Thymus (tissue), 11 donors: ENCODE measurements around the gene PGBD5. TPM values are rescaled to one million over a fixed set of nuclear protein-coding genes. Genes with fewer than 3 reads are reported as not detected.

ENCODE experiments used
- DNase-seq, 9 donors: peaks; one replicate each; pipeline ENCODE4 v3.0.0-alpha.2; 2013; ENCODE audit warnings: low spot score in 9 of 9, low read depth in 6 of 9, missing footprints in 1 of 9
- H3K27ac ChIP-seq, 2 donors: one replicate each; pipeline ENCODE4 v1.5.1; 2013; ENCODE audit warnings: control low read depth in 1 of 2, low read depth in 1 of 2, low read length in 1 of 2, mild to moderate bottlenecking in 1 of 2, moderate library complexity in 1 of 2
- H3K27me3 ChIP-seq, 2 donors: one replicate each; pipeline ENCODE4 v1.5.1; 2013; ENCODE audit warnings: low read length in 1 of 2; ENCODE audit not compliant: control insufficient read depth in 2 of 2, insufficient read depth in 1 of 2
- H3K36me3 ChIP-seq, 2 donors: one replicate each; pipeline ENCODE4 v1.5.1; 2013; ENCODE audit warnings: low read length in 1 of 2, mild to moderate bottlenecking in 1 of 2, moderate library complexity in 1 of 2; ENCODE audit not compliant: control insufficient read depth in 2 of 2, insufficient read depth in 2 of 2
- H3K4me1 ChIP-seq, 2 donors: one replicate each; pipeline ENCODE4 v1.5.1; 2013; ENCODE audit warnings: low read length in 2 of 2; ENCODE audit not compliant: control insufficient read depth in 2 of 2, insufficient read depth in 2 of 2
- H3K4me3 ChIP-seq, 2 donors: one replicate each; pipeline ENCODE4 v1.5.1; 2013; ENCODE audit warnings: low read length in 2 of 2, control low read depth in 1 of 2, mild to moderate bottlenecking in 1 of 2
- H3K9me3 ChIP-seq, 2 donors: one replicate each; pipeline ENCODE4 v1.5.1; 2013; ENCODE audit warnings: low read length in 1 of 2, mild to moderate bottlenecking in 1 of 2; ENCODE audit not compliant: control insufficient read depth in 2 of 2, insufficient read depth in 1 of 2
- WGBS: extraction: QIAGEN DNeasy Blood & Tissue Kit; methylation state at CpG from one replicate; pipeline ENCODE4 v1.1.7; 2013; 5-methylcytosine and 5-hydroxymethylcytosine counted together
- polyA plus RNA-seq: library from polyadenylated mRNA; stranded (reverse); fragments of 200-250 nt; gene quantifications from one replicate; pipeline ENCODE4 v1.2.3, GENCODE V29; 2013
- total RNA-seq: library from RNA; stranded (reverse); fragments of 120-200 nt; gene quantifications from one replicate; pipeline ENCODE4 v1.2.4, GENCODE V29; 2013
- donor health status: healthy.

Gene PGBD5
- total and polyA plus RNA-seq, 2 donors: 2.1 to 4.4 TPM

GRCh38 chr1:230355128-230355527, 71.0 kb downstream of the PGBD5 start:
- Histone ChIP-seq H3K36me3 (no peaks in the 10 kb centered on the region), H3K4me3 (no peak overlapping the region), H3K27me3 (peaks cover 0 to 3% of the 10 kb centered on the region in 2 donors), H3K9me3 (no peaks in the 10 kb centered on the region), H3K4me1 (no peaks in the 10 kb centered on the region), H3K27ac (no peak overlapping the region)
- no peak for DNase-seq
- 95% methylated on average over 4 of the region's 4 CpGs for WGBS

- WGBS: 83% methylated on average over 4 of the region's 4 CpGs
- Histone ChIP-seq H3K4me1 (no peaks in the 10 kb centered on the region), H3K27me3 (peaks cover 0 to 3% of the 10 kb centered on the region in 2 donors), H3K9me3 (no peaks in the 10 kb centered on the region), H3K27ac (no peak overlapping the region), H3K4me3 (no peak overlapping the region), H3K36me3 (no peaks in the 10 kb centered on the region)
- DNase-seq: no peak
These were observed 72.1 kb downstream of the PGBD5 start for GRCh38 chr1:230354005-230354404.

DNA sequence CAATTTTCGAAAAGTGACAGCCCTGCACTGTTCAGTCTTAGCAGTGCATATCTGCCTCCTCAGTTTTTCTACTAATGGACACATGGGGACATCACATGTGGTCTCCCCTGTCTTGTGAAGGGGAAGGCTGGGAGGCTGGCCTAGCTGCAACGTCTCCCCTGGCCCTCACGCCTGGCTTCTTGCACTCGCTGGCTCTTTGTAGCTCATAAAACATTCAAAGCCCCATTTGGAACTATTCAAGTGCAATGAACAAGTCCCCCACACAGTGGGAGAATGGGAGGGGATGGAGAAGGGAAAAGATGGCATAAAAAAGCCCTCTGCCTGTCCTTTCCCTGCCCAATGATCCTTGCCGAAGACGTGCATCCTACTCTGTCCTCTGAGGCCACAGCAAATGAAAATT, 73.6 kb downstream of the PGBD5 start:
- Histone ChIP-seq H3K27ac (no peak overlapping the region), H3K4me3 (no peak overlapping the region), H3K36me3 (no peaks in the 10 kb centered on the region), H3K27me3 (peaks cover 0 to 3% of the 10 kb centered on the region in 2 donors), H3K4me1 (no peaks in the 10 kb centered on the region), H3K9me3 (no peaks in the 10 kb centered on the region)
- 93% methylated on average over 6 of the region's 6 CpGs for WGBS
- DNase-seq: no peak

DNA sequence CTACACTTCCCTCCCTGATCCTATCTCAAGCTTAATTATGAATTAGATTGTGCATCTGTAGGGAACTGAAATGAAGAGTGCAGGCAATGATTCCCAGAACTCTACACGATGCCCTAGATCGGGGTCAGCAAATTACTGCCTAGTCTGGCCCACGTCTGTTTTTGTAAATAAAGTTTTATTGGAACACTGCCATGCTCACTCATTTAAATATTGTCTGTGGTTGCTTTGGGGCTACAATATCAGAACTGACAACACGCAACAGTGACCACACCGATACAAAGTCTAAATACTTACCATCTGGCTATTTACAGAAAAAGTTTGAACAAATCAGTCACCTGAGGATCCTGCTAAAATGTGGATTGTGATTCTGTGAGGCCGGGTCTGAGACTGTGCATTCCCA, 74.1 kb downstream of the PGBD5 start:
- Histone ChIP-seq H3K27me3 (peaks cover 0 to 3% of the 10 kb centered on the region in 2 donors), H3K36me3 (no peaks in the 10 kb centered on the region), H3K4me1 (no peaks in the 10 kb centered on the region), H3K27ac (no peak overlapping the region), H3K9me3 (no peaks in the 10 kb centered on the region), H3K4me3 (no peak overlapping the region)
- 80% methylated on average over 6 of the region's 6 CpGs for WGBS
- no peak for DNase-seq

DNA sequence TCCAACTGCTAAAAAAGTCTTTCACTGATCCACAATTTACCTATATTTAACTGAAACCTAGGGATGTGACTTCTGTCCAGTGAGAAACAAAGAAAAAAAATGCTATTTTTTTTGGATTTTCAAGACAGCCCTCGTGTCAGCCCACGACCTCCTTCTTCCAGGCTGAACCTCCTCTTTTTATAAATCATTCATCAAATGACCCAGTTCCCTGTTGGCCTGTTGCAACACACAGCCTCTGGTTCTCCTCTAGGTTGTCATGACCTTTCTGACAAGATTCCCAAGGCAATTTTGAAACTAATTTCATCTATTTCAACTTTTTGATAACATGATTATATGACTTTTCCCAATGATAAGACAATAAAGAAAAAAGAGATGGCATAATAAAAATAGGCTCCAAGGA, 74.6 kb downstream of the PGBD5 start:
- no peaks in the 10 kb centered on the region for H3K9me3 ChIP-seq
- no peaks in the 10 kb centered on the region for H3K36me3 ChIP-seq
- H3K27ac ChIP-seq: no peak overlapping the region
- WGBS: 47% methylated on average over 2 of the region's 2 CpGs
- no peaks in the 10 kb centered on the region for H3K4me1 ChIP-seq
- peaks cover 0 to 3% of the 10 kb centered on the region in 2 donors for H3K27me3 ChIP-seq
- no peak overlapping the region for H3K4me3 ChIP-seq
- no peak for DNase-seq

DNA sequence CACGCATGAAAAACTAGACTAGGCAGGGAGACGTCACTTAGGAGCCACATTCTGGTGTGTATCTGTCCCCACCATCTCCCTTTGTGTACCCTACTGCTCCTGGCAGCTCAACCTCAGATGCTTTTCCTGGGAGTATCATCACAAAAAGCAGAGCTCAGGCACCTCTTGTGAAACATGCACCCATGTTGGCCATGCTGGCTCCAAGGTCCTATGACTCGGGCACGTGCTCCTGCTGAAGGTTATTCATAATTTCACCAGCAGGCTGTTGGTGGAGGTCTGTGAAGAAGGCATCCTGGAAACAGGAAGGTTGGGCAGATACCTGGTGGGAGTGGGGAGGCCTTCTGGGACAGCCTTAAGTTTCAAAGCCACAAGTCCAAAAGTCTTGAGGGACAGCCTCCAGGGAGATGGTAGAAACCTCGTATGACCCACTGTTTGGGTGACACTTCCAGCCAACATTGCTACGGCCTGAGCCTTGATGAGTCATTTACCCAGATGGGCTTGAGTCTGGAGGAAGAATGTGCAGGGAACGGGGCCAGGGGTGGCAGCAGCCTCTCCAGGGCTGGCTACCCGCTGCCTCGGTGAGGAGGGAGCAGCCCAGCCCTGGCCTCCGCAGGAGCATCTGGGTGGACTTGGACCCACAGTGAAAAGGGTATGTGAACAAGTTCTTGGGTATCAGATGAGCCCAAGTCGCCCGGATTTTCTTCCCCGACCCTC, 75.8 kb downstream of the PGBD5 start:
- H3K27ac ChIP-seq: no peak overlapping the region
- H3K27me3 ChIP-seq: peaks cover 0 to 2% of the 10 kb centered on the region in 2 donors
- WGBS: 96% methylated on average over 13 of the region's 13 CpGs
- H3K36me3 ChIP-seq: no peaks in the 10 kb centered on the region
- no peak overlapping the region for H3K4me3 ChIP-seq
- no peak for DNase-seq
- no peaks in the 10 kb centered on the region for H3K4me1 ChIP-seq
- H3K9me3 ChIP-seq: no peaks in the 10 kb centered on the region

DNA sequence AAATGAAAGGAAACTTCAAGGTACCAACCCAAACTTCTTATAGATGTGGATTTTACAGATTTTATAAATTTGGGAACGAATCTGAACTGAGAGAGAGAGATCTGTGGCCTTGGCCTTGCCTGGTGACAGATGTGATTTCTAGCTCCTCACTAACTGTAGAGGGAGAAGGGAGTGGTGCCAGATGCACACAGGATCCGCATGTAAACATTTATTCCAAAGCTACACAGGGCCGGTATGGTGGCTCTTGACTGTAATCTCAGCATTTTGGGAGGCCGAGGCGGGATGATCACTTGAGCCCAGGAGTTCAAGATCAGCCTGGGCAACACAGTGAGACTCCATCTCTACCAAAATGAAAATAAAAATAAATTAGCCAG, 77.1 kb downstream of the PGBD5 start:
- 98% methylated on average over 5 of the region's 5 CpGs for WGBS
- Histone ChIP-seq H3K9me3 (no peaks in the 10 kb centered on the region), H3K4me1 (no peaks in the 10 kb centered on the region), H3K36me3 (no peaks in the 10 kb centered on the region), H3K27me3 (peaks cover 0 to 2% of the 10 kb centered on the region in 2 donors), H3K27ac (no peak overlapping the region), H3K4me3 (no peak overlapping the region)
- no peak for DNase-seq

GRCh38 chr1:230348386-230349019, 77.6 kb downstream of the PGBD5 start:
- Histone ChIP-seq H3K4me3 (no peak overlapping the region), H3K27me3 (peaks cover 0 to 2% of the 10 kb centered on the region in 2 donors), H3K4me1 (no peaks in the 10 kb centered on the region), H3K36me3 (no peaks in the 10 kb centered on the region), H3K9me3 (no peaks in the 10 kb centered on the region), H3K27ac (no peak overlapping the region)
- DNase-seq: no peak
- WGBS: 88% methylated on average over 9 of the region's 9 CpGs

- Histone ChIP-seq H3K4me1 (no peaks in the 10 kb centered on the region), H3K36me3 (no peaks in the 10 kb centered on the region), H3K27me3 (peaks cover 0 to 2% of the 10 kb centered on the region in 2 donors), H3K27ac (no peak overlapping the region), H3K9me3 (no peaks in the 10 kb centered on the region), H3K4me3 (no peak overlapping the region)
- DNase-seq: no peak
- WGBS: 97% methylated on average over 7 of the region's 7 CpGs
These were observed 78.2 kb downstream of the PGBD5 start for GRCh38 chr1:230347896-230348295.
